AG10803 (cell line): ENCODE results near the gene CTDP1.
"Not testable (repeated sequence)": the region's sequence is repeated elsewhere in the genome, so short reads cannot be mapped to it uniquely, and the experiment has no call there.

ENCODE experiments used
- DNase-seq: peaks from one replicate; pipeline ENCODE4 v3.0.0; 2010; ENCODE audit warnings: low read depth
- H3K4me3 ChIP-seq: 2 replicates; pipeline ENCODE4 v1.5.1; 2011; ENCODE audit warnings: mild to moderate bottlenecking, low read length, control low read depth
- CTCF ChIP-seq: conservative IDR thresholded peaks from 2 replicates; pipeline ENCODE4 v1.5.1; 2011; ENCODE audit warnings: mild to moderate bottlenecking, low read length, control low read depth, inconsistent platforms

Gene CTDP1

GRCh38 chr18:79739440-79739778, 59.8 kb downstream of the CTDP1 start:
- TF ChIP-seq CTCF, result no peak
- no peak for DNase-seq
- H3K4me3 ChIP-seq, result no peak overlapping the region

GRCh38 chr18:79740047-79740446, 60.4 kb downstream of the CTDP1 start:
- H3K4me3 ChIP-seq, DNase-seq: not testable (repeated sequence)

- DNase-seq, result no peak
- no peak for TF ChIP-seq CTCF
- H3K4me3 ChIP-seq, result no peak overlapping the region
Measured at GRCh38 chr18:79740521-79741361, 61.1 kb downstream of the CTDP1 start.

- TF ChIP-seq CTCF, result no peak
- DNase-seq, result no peak
- no peak overlapping the region for H3K4me3 ChIP-seq
Measured at GRCh38 chr18:79741362-79741700, 61.7 kb downstream of the CTDP1 start.

- no peak overlapping the region for H3K4me3 ChIP-seq
- DNase-seq, result no peak
- TF ChIP-seq CTCF, result no peak
Measured at GRCh38 chr18:79742076-79742475, 62.5 kb downstream of the CTDP1 start.

GRCh38 chr18:79744625-79745024, 65.0 kb downstream of the CTDP1 start:
- TF ChIP-seq CTCF, result no peak
- DNase-seq, result no peak
- H3K4me3 ChIP-seq, result no peak overlapping the region

GRCh38 chr18:79746730-79747129, 67.1 kb downstream of the CTDP1 start:
- no peak for DNase-seq
- TF ChIP-seq CTCF, result no peak
- no peak overlapping the region for H3K4me3 ChIP-seq
